Lower lobe of right lung (tissue), 2 donors: ENCODE results near the gene FOXO6. TPM values are rescaled to one million over a fixed set of nuclear protein-coding genes. Genes with fewer than 3 reads are reported as not detected.

Experiments used
- ATAC-seq, 2 donors: fragments of 200-7000 bp; cut with Tn5 transposase; one replicate each; pipeline ENCODE4 v1.9.1; 2020 to 2022; ENCODE audit warnings: mild to moderate bottlenecking in 2 of 2, moderate library complexity in 2 of 2
- DNase-seq: peaks from one replicate; pipeline ENCODE4 v3.0.0-alpha.2; 2020
- H3K27ac ChIP-seq: fragments of 200-600 bp; one replicate; pipeline ENCODE4 v1.8.0; 2022
- H3K27me3 ChIP-seq: fragments of 200-600 bp; one replicate; pipeline ENCODE4 v1.8.0; 2022; ENCODE audit warnings: low read depth
- H3K36me3 ChIP-seq: fragments of 200-600 bp; one replicate; pipeline ENCODE4 v1.8.0; 2022; ENCODE audit warnings: mild to moderate bottlenecking
- H3K4me1 ChIP-seq: fragments of 200-600 bp; one replicate; pipeline ENCODE4 v1.8.0; 2022
- H3K4me3 ChIP-seq: fragments of 200-600 bp; one replicate; pipeline ENCODE4 v1.8.0; 2022; ENCODE audit warnings: mild to moderate bottlenecking
- H3K9me3 ChIP-seq: fragments of 200-600 bp; one replicate; pipeline ENCODE4 v1.8.0; 2022
- intact Hi-C: fragments of 100-400 bp; cut with DNase I; formaldehyde crosslinking; loops from one replicate; pipeline ENCODE4 v1.11.0; 2022
- total RNA-seq: library from RNA; stranded (reverse); fragmentation: NEBNext Ultra II Directional; extraction: Animal tissue kit (Norgen Biotek cat#: 25700); gene quantifications from one replicate; pipeline ENCODE4 v1.2.1, GENCODE V29; 2021
- TF ChIP-seq, protein P1 (sequence below): fragments of 200-600 bp; IDR thresholded peaks from one replicate; pipeline ENCODE4 v1.8.0; 2022; ENCODE audit warnings: antibody characterized with exemption, mild to moderate bottlenecking
- donor health status: DM: no; HTN: yes; CAD: no; lungs with severe emphysema.

Gene FOXO6
- total RNA-seq, 1 donor from 2014 or later, result 0.92 TPM

DNA sequence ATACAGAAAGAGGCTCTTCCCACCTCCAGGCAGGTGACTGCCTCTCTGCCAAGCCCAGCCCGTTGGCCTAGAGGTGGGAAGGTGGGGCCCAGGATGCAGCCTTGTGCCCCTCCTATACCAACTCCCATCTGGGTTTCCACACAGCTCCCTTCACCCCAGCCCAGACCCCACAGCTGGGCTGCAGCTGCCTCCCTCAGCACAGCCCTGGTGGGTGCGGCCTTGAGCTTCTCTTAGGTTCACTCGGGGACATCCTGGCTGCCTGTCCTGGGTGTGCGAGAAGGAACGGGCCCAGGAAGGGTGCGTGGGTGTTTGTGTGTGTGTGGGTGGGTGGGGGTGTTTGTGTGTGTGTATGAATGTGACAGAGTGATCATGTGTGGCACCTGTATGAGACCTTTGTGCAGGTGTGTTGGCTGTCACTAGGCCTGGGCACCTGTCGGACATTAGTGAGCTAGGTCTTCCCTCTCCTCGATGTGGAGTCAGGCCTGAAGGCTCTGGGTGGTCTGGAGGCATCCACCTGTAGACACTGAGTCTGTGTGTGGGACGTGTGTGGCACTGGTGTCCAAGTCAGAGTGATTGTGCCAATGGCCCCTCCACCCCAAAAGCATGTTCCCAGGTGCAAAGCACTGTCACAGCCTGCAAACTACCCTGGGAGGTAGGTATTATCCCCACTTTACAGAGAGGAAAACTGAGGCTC, 30.7 kb downstream of the FOXO6 start:
- no peaks in the 10 kb centered on the region for H3K36me3 ChIP-seq
- ATAC-seq (no peak), DNase-seq (no peak)
- peaks cover 11% of the 10 kb centered on the region for H3K4me1 ChIP-seq
- H3K27ac ChIP-seq, result no peak overlapping the region
- peaks cover 12% of the 10 kb centered on the region for H3K27me3 ChIP-seq
- intact Hi-C loops, result no loop called here
- H3K4me3 ChIP-seq, result no peak overlapping the region
- TF ChIP-seq, protein P1, sequence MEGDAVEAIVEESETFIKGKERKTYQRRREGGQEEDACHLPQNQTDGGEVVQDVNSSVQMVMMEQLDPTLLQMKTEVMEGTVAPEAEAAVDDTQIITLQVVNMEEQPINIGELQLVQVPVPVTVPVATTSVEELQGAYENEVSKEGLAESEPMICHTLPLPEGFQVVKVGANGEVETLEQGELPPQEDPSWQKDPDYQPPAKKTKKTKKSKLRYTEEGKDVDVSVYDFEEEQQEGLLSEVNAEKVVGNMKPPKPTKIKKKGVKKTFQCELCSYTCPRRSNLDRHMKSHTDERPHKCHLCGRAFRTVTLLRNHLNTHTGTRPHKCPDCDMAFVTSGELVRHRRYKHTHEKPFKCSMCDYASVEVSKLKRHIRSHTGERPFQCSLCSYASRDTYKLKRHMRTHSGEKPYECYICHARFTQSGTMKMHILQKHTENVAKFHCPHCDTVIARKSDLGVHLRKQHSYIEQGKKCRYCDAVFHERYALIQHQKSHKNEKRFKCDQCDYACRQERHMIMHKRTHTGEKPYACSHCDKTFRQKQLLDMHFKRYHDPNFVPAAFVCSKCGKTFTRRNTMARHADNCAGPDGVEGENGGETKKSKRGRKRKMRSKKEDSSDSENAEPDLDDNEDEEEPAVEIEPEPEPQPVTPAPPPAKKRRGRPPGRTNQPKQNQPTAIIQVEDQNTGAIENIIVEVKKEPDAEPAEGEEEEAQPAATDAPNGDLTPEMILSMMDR, result no peak
- H3K9me3 ChIP-seq, result no peaks in the 10 kb centered on the region

DNA sequence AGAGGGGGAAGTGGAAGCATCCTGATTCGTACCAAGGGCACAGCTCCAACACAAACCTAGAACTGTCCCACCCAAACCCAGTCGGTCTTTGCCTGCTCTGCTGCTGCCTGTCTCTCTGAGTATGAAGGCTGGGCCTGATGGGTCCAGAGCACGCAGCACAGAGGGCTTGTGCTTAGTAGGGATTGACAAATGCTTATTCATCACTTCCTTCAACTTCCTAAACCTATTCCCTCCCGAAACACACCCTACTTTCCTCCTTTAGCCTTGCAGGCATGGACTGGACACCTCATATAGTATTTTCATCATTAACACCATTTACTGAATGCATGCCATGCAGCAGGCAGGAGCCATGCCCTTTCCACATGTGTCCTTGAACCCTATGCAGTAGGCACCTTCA, 31.3 kb downstream of the FOXO6 start:
- Histone ChIP-seq H3K9me3 (no peaks in the 10 kb centered on the region), H3K36me3 (no peaks in the 10 kb centered on the region), H3K27me3 (peaks cover 12% of the 10 kb centered on the region), H3K27ac (no peak overlapping the region), H3K4me3 (no peak overlapping the region), H3K4me1 (peaks cover 6% of the 10 kb centered on the region)
- no peak for ATAC-seq
- TF ChIP-seq, protein P1, result no peak
- DNase-seq, result no peak
- intact Hi-C loops, result no loop called here

DNA sequence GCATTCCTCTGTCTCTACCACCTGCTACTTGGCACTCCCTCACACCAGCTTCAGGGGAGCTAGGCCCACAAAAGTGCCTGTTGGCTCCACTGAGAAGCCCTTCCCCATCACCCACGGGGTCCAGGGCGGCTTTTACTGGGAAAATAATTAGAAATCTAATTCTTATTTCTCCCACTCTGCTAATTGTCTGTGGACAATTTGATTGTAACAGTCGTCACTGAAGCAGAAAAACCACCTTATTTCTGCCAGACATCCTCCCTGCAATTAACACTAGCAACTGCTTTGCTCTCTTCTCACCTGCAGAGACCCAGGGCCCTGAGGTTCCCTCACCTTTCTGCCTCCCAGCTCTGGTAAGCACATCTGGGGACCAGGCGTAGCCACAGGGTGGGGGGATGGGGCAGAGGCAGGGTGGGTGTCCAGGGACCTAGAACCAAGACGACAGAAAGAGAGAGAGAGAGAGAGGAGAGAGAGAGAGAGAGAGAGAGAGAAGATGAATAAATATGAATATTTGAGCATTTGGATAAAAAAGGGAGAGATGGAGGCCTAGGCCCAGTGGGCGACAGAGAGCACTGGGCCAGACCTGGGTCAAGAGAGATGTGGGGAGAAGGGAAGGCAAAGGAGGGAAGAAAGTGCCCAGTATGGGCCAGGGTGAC, 32.6 kb downstream of the FOXO6 start:
- Histone ChIP-seq H3K9me3 (no peaks in the 10 kb centered on the region), H3K27ac (no peak overlapping the region), H3K36me3 (no peaks in the 10 kb centered on the region), H3K4me1 (no peaks in the 10 kb centered on the region), H3K4me3 (no peak overlapping the region), H3K27me3 (peaks cover 12% of the 10 kb centered on the region)
- TF ChIP-seq, protein P1, result no peak
- intact Hi-C loops, result no loop called here
- ATAC-seq, result no peak
- no peak for DNase-seq

DNA sequence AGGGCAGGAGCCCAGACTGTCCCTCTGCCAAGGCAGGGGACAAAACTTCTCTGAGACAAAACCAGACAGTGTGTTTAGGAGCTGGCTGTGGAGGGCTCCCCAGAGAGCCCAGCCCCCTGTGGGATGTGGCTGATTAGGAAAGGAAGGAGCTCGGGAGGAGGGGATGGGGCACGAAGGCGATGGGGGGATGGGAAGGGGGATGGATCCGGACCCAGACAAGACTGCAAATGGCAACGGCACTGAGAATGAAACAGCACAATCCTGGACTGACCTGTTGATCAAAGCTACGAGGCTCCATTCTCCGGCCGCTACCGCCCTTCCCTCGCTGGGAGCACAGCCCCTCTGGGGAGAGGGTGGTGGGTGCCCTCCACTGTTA, 33.1 kb downstream of the FOXO6 start:
- H3K27me3 ChIP-seq, result peaks cover 12% of the 10 kb centered on the region
- no peak overlapping the region for H3K4me3 ChIP-seq
- TF ChIP-seq, protein P1, result no peak
- no peak overlapping the region for H3K27ac ChIP-seq
- intact Hi-C loops, result no loop called here
- no peak for DNase-seq
- H3K4me1 ChIP-seq, result no peaks in the 10 kb centered on the region
- no peaks in the 10 kb centered on the region for H3K36me3 ChIP-seq
- no peaks in the 10 kb centered on the region for H3K9me3 ChIP-seq
- no peak for ATAC-seq

DNA sequence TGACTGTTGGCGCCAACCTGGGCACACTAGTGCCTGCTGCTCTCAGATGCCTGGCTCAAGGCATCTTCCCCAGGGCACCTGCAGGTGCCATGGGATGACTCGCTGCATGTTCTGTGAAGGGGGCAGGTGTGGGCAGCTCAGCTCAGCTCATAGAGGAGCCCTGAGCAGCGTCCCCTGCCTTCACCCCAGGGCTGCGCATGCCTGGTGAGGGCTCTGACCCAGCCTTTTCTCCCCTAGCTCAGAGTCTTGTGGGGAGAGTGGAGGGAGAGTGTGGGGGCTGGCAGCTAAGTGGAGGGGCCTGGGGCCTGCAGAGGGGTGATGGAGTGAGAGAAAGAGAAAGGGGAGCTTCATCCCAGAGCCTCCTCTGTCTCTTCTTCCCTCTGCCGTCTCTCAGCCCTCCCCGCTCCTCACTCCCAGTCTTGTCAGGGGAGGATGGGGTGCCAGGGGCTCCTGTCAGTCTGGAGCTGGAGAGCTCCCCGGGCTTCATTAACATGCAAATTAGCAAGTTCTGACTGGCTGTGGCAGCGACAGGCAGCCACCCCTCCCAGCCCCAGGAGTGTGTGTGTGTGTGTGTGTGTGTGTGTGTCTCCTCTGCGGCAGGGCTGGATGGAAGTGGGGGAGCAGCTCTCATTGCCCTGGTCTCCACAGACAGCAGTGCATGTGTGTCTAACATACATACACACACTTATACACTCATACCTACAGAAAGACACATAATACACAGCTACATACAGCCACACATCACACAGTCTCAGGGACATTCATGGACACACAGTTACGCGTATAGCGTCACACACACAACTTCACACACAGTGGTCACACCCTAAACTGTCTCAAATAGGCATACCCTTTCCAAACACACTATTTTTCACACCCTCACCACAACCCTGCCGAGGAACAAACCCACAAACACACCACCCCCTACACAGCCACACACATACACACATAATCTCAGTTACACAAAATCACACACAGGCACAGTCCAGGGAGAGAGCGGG, 34.0 kb downstream of the FOXO6 start:
- Histone ChIP-seq H3K4me3 (no peak overlapping the region), H3K9me3 (no peaks in the 10 kb centered on the region), H3K36me3 (no peaks in the 10 kb centered on the region), H3K4me1 (no peaks in the 10 kb centered on the region), H3K27me3 (peaks cover 12% of the 10 kb centered on the region), H3K27ac (no peak overlapping the region)
- DNase-seq (no peak), ATAC-seq (no peak)
- intact Hi-C loops, result no loop called here
- TF ChIP-seq, protein P1, result no peak
